AG09319 (cell line): ENCODE data around the gene RAET1G.
"Not testable (repeated sequence)": the region's sequence is repeated elsewhere in the genome, so short reads cannot be mapped to it uniquely, and the experiment has no call there.

Experiments used
- DNase-seq: peaks from one replicate; pipeline ENCODE4 v3.0.0-alpha.2; 2010; ENCODE audit warnings: low read depth; ENCODE audit errors: extremely low read depth
- TF ChIP-seq, protein P1 (sequence below): IDR thresholded peaks from 2 replicates; pipeline ENCODE4 v1.5.1; 2011; ENCODE audit warnings: low read depth, mild to moderate bottlenecking, inconsistent platforms, low read length, moderate library complexity

RAET1G gene

DNA sequence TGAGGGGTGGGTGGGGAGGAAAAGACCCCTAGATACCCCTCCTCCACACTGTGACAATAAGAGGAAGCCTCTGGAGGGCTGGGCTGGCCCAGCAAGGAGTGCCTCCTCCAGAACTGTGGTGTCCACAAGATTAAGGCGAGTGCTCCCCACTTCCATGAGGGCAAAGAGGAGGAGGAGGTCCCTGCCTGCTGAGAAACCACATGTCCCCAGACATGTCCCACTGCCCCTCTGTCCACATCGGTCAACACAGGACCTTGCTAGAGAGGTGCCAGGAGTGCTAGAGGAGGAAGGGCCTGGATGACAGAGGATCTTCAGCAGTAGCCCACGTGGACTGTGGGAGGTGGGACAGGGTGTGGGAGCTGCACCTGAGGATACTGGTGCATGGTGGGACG is 3.1 kb downstream of the RAET1G start:
- DNase-seq: no peak
- TF ChIP-seq, protein P1, sequence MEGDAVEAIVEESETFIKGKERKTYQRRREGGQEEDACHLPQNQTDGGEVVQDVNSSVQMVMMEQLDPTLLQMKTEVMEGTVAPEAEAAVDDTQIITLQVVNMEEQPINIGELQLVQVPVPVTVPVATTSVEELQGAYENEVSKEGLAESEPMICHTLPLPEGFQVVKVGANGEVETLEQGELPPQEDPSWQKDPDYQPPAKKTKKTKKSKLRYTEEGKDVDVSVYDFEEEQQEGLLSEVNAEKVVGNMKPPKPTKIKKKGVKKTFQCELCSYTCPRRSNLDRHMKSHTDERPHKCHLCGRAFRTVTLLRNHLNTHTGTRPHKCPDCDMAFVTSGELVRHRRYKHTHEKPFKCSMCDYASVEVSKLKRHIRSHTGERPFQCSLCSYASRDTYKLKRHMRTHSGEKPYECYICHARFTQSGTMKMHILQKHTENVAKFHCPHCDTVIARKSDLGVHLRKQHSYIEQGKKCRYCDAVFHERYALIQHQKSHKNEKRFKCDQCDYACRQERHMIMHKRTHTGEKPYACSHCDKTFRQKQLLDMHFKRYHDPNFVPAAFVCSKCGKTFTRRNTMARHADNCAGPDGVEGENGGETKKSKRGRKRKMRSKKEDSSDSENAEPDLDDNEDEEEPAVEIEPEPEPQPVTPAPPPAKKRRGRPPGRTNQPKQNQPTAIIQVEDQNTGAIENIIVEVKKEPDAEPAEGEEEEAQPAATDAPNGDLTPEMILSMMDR: no peak

DNA sequence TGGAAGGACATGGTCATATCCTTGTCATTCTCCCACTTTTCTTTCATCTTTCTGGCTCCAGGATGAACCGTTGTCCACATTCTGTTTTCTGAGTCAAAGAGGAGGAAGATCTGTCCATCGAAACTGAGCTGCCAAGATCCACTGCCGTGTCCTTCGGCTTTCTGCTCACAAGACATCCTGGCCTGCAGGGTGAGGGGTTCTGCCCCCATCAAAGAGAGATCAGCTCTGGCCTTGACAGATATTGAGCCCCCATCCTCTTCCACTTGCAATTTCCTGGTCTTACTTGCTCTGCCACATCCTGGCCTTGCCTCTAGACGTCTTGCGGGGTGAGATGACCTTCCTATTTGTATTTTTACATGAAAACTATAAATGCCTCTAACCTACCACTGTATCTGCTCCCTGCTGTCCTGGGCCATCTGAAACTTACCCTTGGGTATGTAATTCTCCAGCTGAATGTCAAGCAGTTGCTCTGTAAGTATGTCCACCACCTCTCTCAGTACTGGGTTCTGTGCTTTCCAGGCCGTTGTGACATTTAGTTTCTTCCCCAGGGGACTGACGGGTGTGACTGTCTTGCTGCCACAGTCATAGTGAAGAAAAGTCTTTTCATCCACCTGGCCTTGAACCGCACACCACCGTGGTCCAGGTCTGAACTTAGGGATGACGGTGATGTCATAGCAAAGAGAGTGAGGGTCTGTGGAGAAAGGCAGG is 3.6 kb downstream of the RAET1G start:
- not testable (repeated sequence) for DNase-seq

DNA sequence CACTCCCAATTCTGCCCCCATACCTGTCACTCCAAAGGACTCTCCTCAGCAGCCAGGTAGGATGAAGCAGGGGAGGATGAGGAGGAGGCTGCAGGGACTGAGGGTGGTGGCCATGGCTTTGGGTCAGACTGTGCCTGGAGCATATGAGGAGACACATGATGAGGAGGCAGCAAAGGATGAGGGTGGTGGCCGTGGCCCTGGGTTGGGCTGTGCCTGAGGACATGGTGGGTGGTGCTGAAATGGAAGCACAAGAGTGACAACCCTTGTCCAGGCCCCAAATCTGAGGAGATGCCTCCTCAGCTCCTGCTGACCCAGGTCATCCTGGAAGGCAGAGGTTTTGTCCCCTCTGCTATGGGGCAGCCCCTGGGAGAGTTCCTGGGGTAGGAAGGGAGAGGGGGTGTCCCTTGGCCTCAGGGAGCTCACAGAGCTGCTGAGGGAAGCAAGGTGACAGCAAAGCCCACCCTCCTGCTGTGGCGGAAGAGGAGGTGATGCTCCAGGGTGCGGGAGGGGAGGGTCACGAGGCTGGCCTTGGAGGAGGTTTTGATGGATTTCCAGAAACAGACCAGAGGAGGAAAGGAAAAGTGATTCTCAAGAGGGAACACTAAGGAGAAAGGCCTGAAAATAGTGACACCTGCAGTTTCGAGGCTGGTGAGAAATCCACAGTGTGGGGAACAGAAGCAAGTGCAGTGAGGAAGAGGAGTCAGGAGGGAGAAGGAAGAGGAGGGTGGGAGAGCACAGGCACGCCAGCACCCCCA is 4.6 kb downstream of the RAET1G start:
- TF ChIP-seq, protein P1: no peak
- DNase-seq: no peak

DNA sequence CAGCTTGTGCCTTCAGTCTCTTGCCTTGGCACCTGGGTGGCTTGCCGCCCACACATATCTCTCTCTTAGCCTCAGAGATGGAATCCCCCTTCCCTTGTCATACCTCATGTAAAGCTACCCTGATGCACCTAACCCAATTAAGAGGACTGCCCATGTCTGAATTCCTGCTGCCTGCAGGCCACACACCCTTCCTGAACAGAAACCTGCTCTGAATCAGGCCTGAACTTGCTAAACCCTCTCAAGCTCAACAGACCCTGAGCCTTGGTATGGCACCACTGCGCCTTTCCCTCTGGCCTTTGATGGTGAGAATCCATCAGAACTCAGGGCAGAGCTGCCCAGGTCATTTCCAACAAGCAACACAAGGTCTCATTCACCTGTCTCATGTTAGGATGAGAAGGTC is 5.2 kb downstream of the RAET1G start:
- no peak for DNase-seq

GRCh38 chr6:149915970-149916865 is 6.7 kb downstream of the RAET1G start:
- no peak for DNase-seq

More for the DNA sequence above, 5.2 kb downstream of the RAET1G start:
- TF ChIP-seq, protein P1: no peak

DNA sequence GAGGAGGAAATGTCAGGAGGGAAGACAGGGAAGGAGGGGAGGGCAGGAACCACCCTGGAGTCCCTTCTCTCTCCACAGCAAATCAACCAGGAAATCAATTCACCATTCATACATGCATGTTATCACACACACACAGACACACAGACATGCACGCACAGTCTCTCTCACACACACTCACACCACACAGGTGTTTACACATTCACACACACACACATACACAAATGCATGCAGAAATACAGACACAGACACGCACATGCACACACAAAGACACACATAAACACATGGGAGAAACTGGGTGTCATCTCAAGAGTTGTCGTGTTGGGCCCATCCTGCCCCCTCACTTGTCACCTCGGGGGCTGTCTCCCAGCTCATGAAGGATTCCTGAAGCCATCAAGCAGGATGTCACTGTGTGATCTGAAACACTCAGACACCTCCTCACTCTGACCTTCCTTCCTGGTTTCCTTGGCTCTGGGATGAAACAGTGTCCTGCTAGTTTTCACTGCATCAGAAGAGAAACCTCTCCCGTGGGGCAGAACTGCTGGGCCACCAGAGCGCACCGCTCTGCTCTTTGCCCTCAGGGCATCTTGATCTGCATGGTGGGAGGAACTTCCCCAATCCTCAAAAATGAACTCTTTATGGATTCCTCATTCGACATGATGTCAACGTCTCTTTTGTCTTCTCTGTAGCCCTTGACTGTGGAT is 9.2 kb downstream of the RAET1G start:
- DNase-seq: no peak
- TF ChIP-seq, protein P1: no peak

More at GRCh38 chr6:149915970-149916865, 6.7 kb downstream of the RAET1G start:
- TF ChIP-seq, protein P1: no peak

- TF ChIP-seq, protein P1: no peak
- DNase-seq: no peak
These were observed 9.8 kb downstream of the RAET1G start for GRCh38 chr6:149913085-149913484.

DNA sequence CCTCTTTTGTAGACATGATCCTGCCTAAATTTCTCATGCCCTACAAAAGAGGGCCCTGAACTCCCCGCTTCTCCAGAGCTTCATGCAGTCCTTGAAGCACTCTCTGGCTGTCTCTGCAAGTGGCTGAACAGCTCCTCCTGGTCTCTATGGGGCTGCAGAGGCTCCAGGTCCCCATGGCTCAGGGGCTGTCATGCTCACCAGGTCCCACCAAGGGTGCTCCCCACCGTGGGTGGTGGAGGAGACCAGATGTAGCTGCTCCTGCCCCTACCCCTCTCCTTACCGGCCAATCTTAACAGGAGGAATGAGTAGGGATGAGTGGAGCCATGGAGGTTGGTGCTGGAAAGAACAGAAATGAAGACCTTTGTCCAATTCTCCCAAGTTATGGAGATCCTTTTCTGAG is 10.2 kb downstream of the RAET1G start:
- DNase-seq: not testable (repeated sequence)
